ENCODE data around the gene RFX2. TPM values are rescaled to one million over a fixed set of nuclear protein-coding genes. Genes with fewer than 3 reads are reported as not detected.
"Not testable (repeated sequence)": the region's sequence is repeated elsewhere in the genome, so short reads cannot be mapped to it uniquely, and the experiment has no call there.

Gene RFX2
- total RNA-seq, 1 donor, result 81.1 TPM

- no peak for DNase-seq (ENCODE audit: low read depth in 2 of 3, low spot score in 2 of 3)
These were observed 33.4 kb downstream of the RFX2 start for GRCh38 chr19:6076675-6077463.

- DNase-seq (ENCODE audit: low read depth in 2 of 3, low spot score in 2 of 3), result no peak
These were observed 34.0 kb downstream of the RFX2 start for GRCh38 chr19:6076291-6076665.

GRCh38 chr19:6074709-6075403 is 35.4 kb downstream of the RFX2 start:
- DNase-seq (ENCODE audit: low read depth in 2 of 3, low spot score in 2 of 3), result no peak

- DNase-seq (ENCODE audit: low read depth in 2 of 3, low spot score in 2 of 3), result no peak
These were observed 36.2 kb downstream of the RFX2 start for GRCh38 chr19:6073858-6074708.

GRCh38 chr19:6073233-6073632 is 37.1 kb downstream of the RFX2 start:
- not testable (repeated sequence) for DNase-seq (ENCODE audit: low read depth in 2 of 3, low spot score in 2 of 3)

- DNase-seq (ENCODE audit: low read depth in 2 of 3, low spot score in 2 of 3), result no peak
These were observed 38.4 kb downstream of the RFX2 start for GRCh38 chr19:6071875-6072274.

- DNase-seq (ENCODE audit: low read depth in 2 of 3, low spot score in 2 of 3), result no peak
These were observed 39.4 kb downstream of the RFX2 start for GRCh38 chr19:6070720-6071485.

GRCh38 chr19:6070207-6070681 is 40.1 kb downstream of the RFX2 start:
- DNase-seq (ENCODE audit: low read depth in 2 of 3, low spot score in 2 of 3), result no peak

GRCh38 chr19:6069268-6069791 is 41.0 kb downstream of the RFX2 start:
- no peak for DNase-seq (ENCODE audit: low read depth in 2 of 3, low spot score in 2 of 3)

GRCh38 chr19:6068711-6069110 is 41.6 kb downstream of the RFX2 start:
- DNase-seq (ENCODE audit: low read depth in 2 of 3, low spot score in 2 of 3), result no peak

- no peak for DNase-seq (ENCODE audit: low read depth in 2 of 3, low spot score in 2 of 3)
These were observed 42.3 kb downstream of the RFX2 start for GRCh38 chr19:6067975-6068374.

GRCh38 chr19:6066661-6067646 is 43.3 kb downstream of the RFX2 start:
- peak in 2 of 3 donors; percentile 90 to 97 for DNase-seq (ENCODE audit: low read depth in 2 of 3, low spot score in 2 of 3)

GRCh38 chr19:6065685-6066374 is 44.5 kb downstream of the RFX2 start:
- peak in 2 of 3 donors; percentile 87 to 97 for DNase-seq (ENCODE audit: low read depth in 2 of 3, low spot score in 2 of 3)

- DNase-seq (ENCODE audit: low read depth in 2 of 3, low spot score in 2 of 3), result no peak
These were observed 45.8 kb downstream of the RFX2 start for GRCh38 chr19:6064336-6065073.

- DNase-seq (ENCODE audit: low read depth in 2 of 3, low spot score in 2 of 3), result no peak
These were observed 46.5 kb downstream of the RFX2 start for GRCh38 chr19:6063576-6064335.

- no peak for DNase-seq (ENCODE audit: low read depth in 2 of 3, low spot score in 2 of 3)
These were observed 47.2 kb downstream of the RFX2 start for GRCh38 chr19:6062961-6063575.
